ENCODE measurements around the gene TRAPPC14. TPM values are rescaled to one million over a fixed set of nuclear protein-coding genes. Genes with fewer than 3 reads are reported as not detected.

The TRAPPC14 gene
- total and polyA plus RNA-seq, 10 of the 15 experiments (the other 5 are each of a cell fraction or from before 2014, with no cell fraction given): 0.21 to 24.7 (median 7.5) TPM

DNA sequence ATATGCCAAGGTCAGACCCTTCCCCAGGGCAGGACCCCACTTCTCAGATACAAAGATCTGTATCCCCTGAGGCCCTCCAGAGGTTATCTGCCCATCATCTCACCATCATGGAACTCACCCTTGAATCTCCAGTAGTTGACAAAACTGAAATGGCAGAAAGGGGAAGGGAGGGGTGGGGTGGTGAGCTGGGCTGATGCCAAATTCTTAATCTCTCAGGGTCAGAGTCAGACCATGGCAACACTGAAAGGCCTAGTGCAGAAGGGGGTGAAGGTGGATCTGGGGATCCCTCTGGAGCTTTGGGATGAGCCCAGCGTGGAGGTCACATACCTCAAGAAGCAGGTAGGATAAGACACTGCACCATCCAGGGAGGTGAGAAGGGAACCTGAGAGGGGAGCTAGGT is 36.0 kb downstream of the TRAPPC14 start:
- Histone ChIP-seq H3K4me1 (ENCODE audit: control insufficient read depth, insufficient read depth, low read length) (peaks cover 12% of the 10 kb centered on the region), H3K9me3 (replicated peaks; ENCODE audit: control insufficient read depth, insufficient read depth, low read length) (no peaks in the 10 kb centered on the region), H3K4me2 (ENCODE audit: control insufficient read depth, insufficient read depth) (no peak overlapping the region), H3K36me3 (ENCODE audit: control insufficient read depth in 2 of 2, insufficient read depth in 2 of 2, low read length in 1 of 2) (no peaks in the 10 kb centered on the region; a peak in 1 of 4 replicates), H3K27me3 (replicated peaks in 1 of 2; ENCODE audit: control insufficient read depth in 2 of 2, insufficient read depth in 2 of 2, low read length in 1 of 2) (no peaks in the 10 kb centered on the region), H3K9ac (ENCODE audit: control insufficient read depth, insufficient read depth, low read length) (no peak overlapping the region), H4K20me1 (ENCODE audit: control insufficient read depth, insufficient read depth) (no peaks in the 10 kb centered on the region), H3K27ac (ENCODE audit: control insufficient read depth, insufficient read depth) (no peak overlapping the region), H3K79me2 (ENCODE audit: control insufficient read depth, insufficient read depth, low read length) (peaks cover 17% of the 10 kb centered on the region), H3K4me3 (no peak overlapping the region), H2AFZ (ENCODE audit: control insufficient read depth, low read depth, low read length) (no peak overlapping the region)
- SMC1A ChIA-PET (ENCODE audit: uncharacterized antibody, unreplicated experiment): interaction anchor here (0.9 to 1.3 kb wide), 2 partner anchors 21 to 85 kb away, joined by 3 read pairs; no protein-coding TSS in a partner anchor
- in situ Hi-C loops (cut with MboI): no loop called here
- ATAC-seq: no peak
- intact Hi-C loops (cut with micrococcal nuclease; ENCODE audit: unreplicated experiment): no loop called here
- no peak for FAIRE-seq
- no peak for DNase-seq (ENCODE audit: low read depth, low spot score)
- 100% methylated on average over 1 of the region's 1 CpG for WGBS (ENCODE audit: insufficient coverage, insufficient replicate concordance, low lambda C conversion rate, missing lambda C conversion rate)
- CTCF ChIA-PET: interaction anchor here (0.6 kb wide), 1 partner anchor 59 kb away, joined by 3 read pairs; no protein-coding TSS in a partner anchor
- TF ChIP-seq KAT2A (conservative IDR thresholded peaks at IDR 0.05; ENCODE audit: control insufficient read depth, low read depth, low read length) (no peak), FOXM1 (IDR thresholded peaks at IDR 0.05; ENCODE audit: low read depth, low read length) (no peak), RFX5 (IDR thresholded peaks at IDR 0.05; ENCODE audit: low read depth, low read length) (no peak), ELK1 (IDR thresholded peaks at IDR 0.05; ENCODE audit: low read depth, low read length) (no peak), ESRRA (IDR thresholded peaks at IDR 0.05; ENCODE audit: low read length) (no peak), CBX3 (IDR thresholded peaks at IDR 0.05; ENCODE audit: borderline replicate concordance, low read depth) (no peak), BHLHE40 (IDR thresholded peaks at IDR 0.05; ENCODE audit: borderline replicate concordance in 1 of 2, low read depth in 2 of 2, low read length in 1 of 2) (no peak), MYC (IDR thresholded peaks at IDR 0.05; ENCODE audit: insufficient read depth, insufficient read length, insufficient replicate concordance, low read length, severe bottlenecking) (no peak), NR2F1 (conservative IDR thresholded peaks at IDR 0.05) (no peak), CEBPB (IDR thresholded peaks at IDR 0.05; ENCODE audit: borderline replicate concordance in 1 of 2, low read depth in 2 of 2, low read length in 2 of 2) (no peak), TAF1 (IDR thresholded peaks at IDR 0.05; ENCODE audit: borderline replicate concordance, low read depth, low read length) (no peak), POU2F2 (IDR thresholded peaks at IDR 0.05; ENCODE audit: borderline replicate concordance, low read depth, low read length) (no peak), IRF5 (IDR thresholded peaks at IDR 0.05; ENCODE audit: borderline replicate concordance) (no peak)
- TF ChIP-seq, protein P1, sequence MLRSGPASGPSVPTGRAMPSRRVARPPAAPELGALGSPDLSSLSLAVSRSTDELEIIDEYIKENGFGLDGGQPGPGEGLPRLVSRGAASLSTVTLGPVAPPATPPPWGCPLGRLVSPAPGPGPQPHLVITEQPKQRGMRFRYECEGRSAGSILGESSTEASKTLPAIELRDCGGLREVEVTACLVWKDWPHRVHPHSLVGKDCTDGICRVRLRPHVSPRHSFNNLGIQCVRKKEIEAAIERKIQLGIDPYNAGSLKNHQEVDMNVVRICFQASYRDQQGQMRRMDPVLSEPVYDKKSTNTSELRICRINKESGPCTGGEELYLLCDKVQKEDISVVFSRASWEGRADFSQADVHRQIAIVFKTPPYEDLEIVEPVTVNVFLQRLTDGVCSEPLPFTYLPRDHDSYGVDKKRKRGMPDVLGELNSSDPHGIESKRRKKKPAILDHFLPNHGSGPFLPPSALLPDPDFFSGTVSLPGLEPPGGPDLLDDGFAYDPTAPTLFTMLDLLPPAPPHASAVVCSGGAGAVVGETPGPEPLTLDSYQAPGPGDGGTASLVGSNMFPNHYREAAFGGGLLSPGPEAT (IDR thresholded peaks at IDR 0.05; ENCODE audit: low read depth): no peak
- RAD21 ChIA-PET (ENCODE audit: unreplicated experiment): no interaction called here
- POLR2A ChIA-PET: interaction anchor here (0.5 to 0.8 kb wide), 2 partner anchors 127 to 373 kb away, joined by 3 to 6 read pairs; no protein-coding TSS in a partner anchor
- BruUV-seq (replicated peaks): no TSS peak

Measured in GM12878 (cell line).